ENCODE data around the gene NDRG4.

Gene NDRG4

GRCh38 chr16:58556678-58557077 lies 56.7 kb downstream of the NDRG4 start:
- no peak for DNase-seq

Measured in SW 1271 (cell line).